GM06990 (cell line): ENCODE results near the gene EPHB1.
"Not testable (repeated sequence)": the region's sequence is repeated elsewhere in the genome, so short reads cannot be mapped to it uniquely, and the experiment has no call there.

Source experiments
- DNase-seq: peaks from one replicate; pipeline ENCODE4 v3.0.0-alpha.2; 2011; ENCODE audit not compliant: insufficient read length; ENCODE audit errors: extremely low read depth
- H3K27me3 ChIP-seq: replicated peaks from 2 replicates; pipeline ENCODE4 v1.6.0; 2011; ENCODE audit warnings: low read length; ENCODE audit not compliant: control insufficient read depth, insufficient read depth
- H3K36me3 ChIP-seq: 2 replicates; pipeline ENCODE4 v1.5.1; 2011; ENCODE audit warnings: low read length; ENCODE audit not compliant: control insufficient read depth, insufficient read depth
- H3K4me3 ChIP-seq: replicated peaks from 2 replicates; pipeline ENCODE4 v1.5.1; 2011; ENCODE audit warnings: low read depth, mild to moderate bottlenecking, control low read depth, low read length
- CTCF ChIP-seq: IDR thresholded peaks from 2 replicates; pipeline ENCODE4 v1.5.1; 2011; ENCODE audit warnings: low read length, control low read depth, mild to moderate bottlenecking, inconsistent platforms; ENCODE audit not compliant: insufficient read depth, poor library complexity, severe bottlenecking

The EPHB1 gene

GRCh38 chr3:134998158-134998557, 203.1 kb downstream of the EPHB1 start:
- Histone ChIP-seq H3K27me3 (0 out of 2 replicates have a peak, but pooled peaks cover 1% of the 10 kb centered on the region), H3K4me3 (no peak overlapping the region), H3K36me3 (no peaks in the 10 kb centered on the region)
- no peak for TF ChIP-seq CTCF
- DNase-seq: no peak

- H3K4me3 ChIP-seq: no peak overlapping the region
- DNase-seq: no peak
- 0 out of 2 replicates have a peak, but pooled peaks cover 1% of the 10 kb centered on the region for H3K27me3 ChIP-seq
- H3K36me3 ChIP-seq: no peaks in the 10 kb centered on the region
- no peak for TF ChIP-seq CTCF
Observed at GRCh38 chr3:134998855-134999254, 203.8 kb downstream of the EPHB1 start.

GRCh38 chr3:135000465-135000864, 205.4 kb downstream of the EPHB1 start:
- H3K4me3 ChIP-seq: no peak overlapping the region
- 0 out of 2 replicates have a peak, but pooled peaks cover 1% of the 10 kb centered on the region for H3K27me3 ChIP-seq
- no peaks in the 10 kb centered on the region for H3K36me3 ChIP-seq
- TF ChIP-seq CTCF: no peak
- DNase-seq: no peak

- not testable (repeated sequence) for DNase-seq, H3K4me3 ChIP-seq, H3K36me3 ChIP-seq, H3K27me3 ChIP-seq
Observed at GRCh38 chr3:135005616-135006015, 210.6 kb downstream of the EPHB1 start.

- no peak for TF ChIP-seq CTCF
- DNase-seq: no peak
- H3K36me3 ChIP-seq: no peaks in the 10 kb centered on the region
- H3K27me3 ChIP-seq: no peaks in the 10 kb centered on the region; the same call in 1 of the 2 replicates
- H3K4me3 ChIP-seq: no peak overlapping the region
Observed at GRCh38 chr3:135007607-135008006, 212.5 kb downstream of the EPHB1 start.

- no peaks in the 10 kb centered on the region; the same call in 1 of the 2 replicates for H3K27me3 ChIP-seq
- TF ChIP-seq CTCF: no peak
- H3K36me3 ChIP-seq: no peaks in the 10 kb centered on the region
- no peak overlapping the region for H3K4me3 ChIP-seq
- no peak for DNase-seq
Observed at GRCh38 chr3:135008326-135008725, 213.3 kb downstream of the EPHB1 start.
